Measurements from ENCODE around the gene TRAF3IP1.

TRAF3IP1 gene

GRCh38 chr2:238389988-238390589, 69.8 kb downstream of the TRAF3IP1 start:
- no peak for DNase-seq (ENCODE audit: extremely low read depth, low read depth)
- H3K4me3 ChIP-seq (replicated peaks; ENCODE audit: low read depth, low read length), result no peak overlapping the region
- TF ChIP-seq, protein P1, sequence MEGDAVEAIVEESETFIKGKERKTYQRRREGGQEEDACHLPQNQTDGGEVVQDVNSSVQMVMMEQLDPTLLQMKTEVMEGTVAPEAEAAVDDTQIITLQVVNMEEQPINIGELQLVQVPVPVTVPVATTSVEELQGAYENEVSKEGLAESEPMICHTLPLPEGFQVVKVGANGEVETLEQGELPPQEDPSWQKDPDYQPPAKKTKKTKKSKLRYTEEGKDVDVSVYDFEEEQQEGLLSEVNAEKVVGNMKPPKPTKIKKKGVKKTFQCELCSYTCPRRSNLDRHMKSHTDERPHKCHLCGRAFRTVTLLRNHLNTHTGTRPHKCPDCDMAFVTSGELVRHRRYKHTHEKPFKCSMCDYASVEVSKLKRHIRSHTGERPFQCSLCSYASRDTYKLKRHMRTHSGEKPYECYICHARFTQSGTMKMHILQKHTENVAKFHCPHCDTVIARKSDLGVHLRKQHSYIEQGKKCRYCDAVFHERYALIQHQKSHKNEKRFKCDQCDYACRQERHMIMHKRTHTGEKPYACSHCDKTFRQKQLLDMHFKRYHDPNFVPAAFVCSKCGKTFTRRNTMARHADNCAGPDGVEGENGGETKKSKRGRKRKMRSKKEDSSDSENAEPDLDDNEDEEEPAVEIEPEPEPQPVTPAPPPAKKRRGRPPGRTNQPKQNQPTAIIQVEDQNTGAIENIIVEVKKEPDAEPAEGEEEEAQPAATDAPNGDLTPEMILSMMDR (IDR thresholded peaks at IDR 0.05; ENCODE audit: low read depth, low read length, missing control alignments), result no peak

DNA sequence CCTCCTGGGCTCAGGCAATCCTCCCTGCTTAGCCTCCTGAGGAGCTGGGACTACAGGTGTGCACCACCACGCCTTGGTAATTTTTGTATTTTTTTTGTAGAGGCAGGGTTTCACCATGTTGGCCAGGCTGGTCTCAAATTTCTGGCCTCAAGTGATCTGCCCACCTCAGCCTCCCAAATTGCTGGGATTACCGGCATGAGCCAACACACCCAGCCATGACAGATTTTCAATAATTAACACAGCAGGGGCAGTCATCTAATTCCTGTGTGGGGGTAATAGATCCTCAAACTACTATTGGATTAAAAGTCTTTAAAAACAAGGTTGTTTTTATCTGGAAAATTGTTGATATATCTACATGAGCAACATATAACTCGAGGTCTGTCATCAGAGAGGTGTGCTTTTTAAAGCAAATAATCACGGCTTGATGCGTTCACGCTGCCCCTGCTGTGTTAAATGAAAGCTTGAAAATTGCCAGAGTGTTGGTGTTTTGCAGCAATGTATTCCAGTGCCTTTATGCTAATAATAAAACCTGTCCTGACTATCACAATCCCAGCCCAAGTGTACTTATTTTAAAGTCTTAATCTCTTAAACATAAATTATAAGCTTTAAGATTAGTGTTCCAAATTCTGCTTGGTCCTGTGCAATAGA, 70.8 kb downstream of the TRAF3IP1 start:
- DNase-seq (ENCODE audit: extremely low read depth, low read depth), result no peak
- H3K4me3 ChIP-seq (replicated peaks; ENCODE audit: low read depth, low read length), result no peak overlapping the region
- TF ChIP-seq, protein P1 (IDR thresholded peaks at IDR 0.05; ENCODE audit: low read depth, low read length, missing control alignments), result no peak

DNA sequence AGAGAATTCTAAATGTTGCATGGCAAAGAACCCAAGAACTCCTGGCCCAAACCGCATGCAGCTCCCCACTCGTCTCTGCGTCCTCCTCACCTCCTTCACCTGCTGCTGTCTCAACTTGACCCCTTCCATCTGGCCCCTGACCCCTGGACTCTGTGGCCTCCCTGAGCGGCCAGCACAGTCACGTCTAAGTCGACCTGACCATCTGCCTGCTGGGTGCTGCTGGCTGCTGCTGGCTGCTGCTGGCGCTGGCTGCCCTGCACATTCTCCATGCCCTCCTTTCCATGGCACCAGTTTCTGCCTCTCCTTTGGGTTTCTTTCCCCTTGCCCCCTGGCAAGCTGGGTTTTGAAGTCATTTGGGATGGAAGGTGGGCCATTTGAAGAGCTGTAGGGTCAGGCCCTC, 76.3 kb downstream of the TRAF3IP1 start:
- H3K4me3 ChIP-seq (replicated peaks; ENCODE audit: low read depth, low read length), result no peak overlapping the region
- DNase-seq (ENCODE audit: extremely low read depth, low read depth), result no peak
- TF ChIP-seq, protein P1 (IDR thresholded peaks at IDR 0.05; ENCODE audit: low read depth, low read length, missing control alignments), result no peak

- DNase-seq (ENCODE audit: extremely low read depth, low read depth), result no peak
Observed at GRCh38 chr2:238397356-238397755, 77.0 kb downstream of the TRAF3IP1 start.

GRCh38 chr2:238398577-238398976, 78.3 kb downstream of the TRAF3IP1 start:
- no peak for DNase-seq (ENCODE audit: extremely low read depth, low read depth)
- TF ChIP-seq, protein P1 (IDR thresholded peaks at IDR 0.05; ENCODE audit: low read depth, low read length, missing control alignments), result no peak
- H3K4me3 ChIP-seq (replicated peaks; ENCODE audit: low read depth, low read length), result no peak overlapping the region

More at GRCh38 chr2:238397356-238397755, 77.0 kb downstream of the TRAF3IP1 start:
- TF ChIP-seq, protein P1 (IDR thresholded peaks at IDR 0.05; ENCODE audit: low read depth, low read length, missing control alignments), result no peak
- no peak overlapping the region for H3K4me3 ChIP-seq (replicated peaks; ENCODE audit: low read depth, low read length)

GRCh38 chr2:238399094-238399493, 78.8 kb downstream of the TRAF3IP1 start:
- no peak for DNase-seq (ENCODE audit: extremely low read depth, low read depth)
- H3K4me3 ChIP-seq (replicated peaks; ENCODE audit: low read depth, low read length), result no peak overlapping the region
- TF ChIP-seq, protein P1 (IDR thresholded peaks at IDR 0.05; ENCODE audit: low read depth, low read length, missing control alignments), result no peak

Data from HFF-Myc (cell line).